Trophoblast cell (in vitro differentiated cells and primary cell): ENCODE measurements around the gene POC1B.

Experiments
- DNase-seq, 2 donors: peaks; one replicate each; pipeline ENCODE4 v3.0.0-alpha.2; 2016
- H2AFZ ChIP-seq: 2 replicates; pipeline ENCODE4 v1.6.1; 2013; ENCODE audit warnings: low read length, moderate library complexity, mild to moderate bottlenecking; ENCODE audit not compliant: insufficient read depth, poor library complexity
- H2AK5ac ChIP-seq: 2 replicates; pipeline ENCODE4 v1.6.1; 2013; ENCODE audit warnings: mild to moderate bottlenecking, low read length
- H2BK120ac ChIP-seq: 2 replicates; pipeline ENCODE4 v1.6.1; 2013; ENCODE audit warnings: low read length, mild to moderate bottlenecking, moderate library complexity; ENCODE audit not compliant: insufficient read depth, poor library complexity
- H2BK12ac ChIP-seq: 2 replicates; pipeline ENCODE4 v1.6.1; 2013; ENCODE audit warnings: mild to moderate bottlenecking, low read length, moderate library complexity
- H2BK5ac ChIP-seq: 2 replicates; pipeline ENCODE4 v1.6.1; 2013; ENCODE audit warnings: low read length, low read depth, moderate library complexity, mild to moderate bottlenecking; ENCODE audit not compliant: poor library complexity
- H3K14ac ChIP-seq: 2 replicates; pipeline ENCODE4 v1.6.1; 2013; ENCODE audit warnings: mild to moderate bottlenecking, low read length
- H3K18ac ChIP-seq: 2 replicates; pipeline ENCODE4 v1.6.1; 2013; ENCODE audit warnings: mild to moderate bottlenecking, low read length
- H3K23ac ChIP-seq: 2 replicates; pipeline ENCODE4 v1.6.1; 2013; ENCODE audit warnings: low read length
- H3K27ac ChIP-seq: 2 replicates; pipeline ENCODE4 v1.5.1; 2013; ENCODE audit warnings: low read depth, mild to moderate bottlenecking, inconsistent platforms, low read length, moderate library complexity
- H3K27me3 ChIP-seq: 2 replicates; pipeline ENCODE4 v1.6.1; 2013; ENCODE audit warnings: inconsistent platforms, mild to moderate bottlenecking, low read length, moderate library complexity; ENCODE audit not compliant: insufficient read depth
- H3K36me3 ChIP-seq, 2 experiments: 1 replicate in 1 of 2; 2 replicates in 1 of 2; pipeline ENCODE4 v1.6.1; 2013; ENCODE audit warnings: low read length in 2 of 2, mild to moderate bottlenecking in 2 of 2, moderate library complexity in 1 of 2; ENCODE audit not compliant: insufficient read depth in 2 of 2, control insufficient read depth in 1 of 2
- H3K4ac ChIP-seq: 2 replicates; pipeline ENCODE4 v1.6.1; 2013; ENCODE audit warnings: low read depth, mild to moderate bottlenecking, low read length, moderate library complexity
- H3K4me1 ChIP-seq, 2 experiments: 1 replicate in 1 of 2; 2 replicates in 1 of 2; pipeline ENCODE4 v1.6.1; 2013; ENCODE audit warnings: low read length in 2 of 2, mild to moderate bottlenecking in 2 of 2, moderate library complexity in 1 of 2; ENCODE audit not compliant: insufficient read depth in 2 of 2, control insufficient read depth in 1 of 2
- H3K4me2 ChIP-seq: 2 replicates; pipeline ENCODE4 v1.6.1; 2013; ENCODE audit warnings: inconsistent platforms, mild to moderate bottlenecking, low read length, moderate library complexity
- H3K4me3 ChIP-seq: 2 replicates; pipeline ENCODE4 v1.5.1; 2013; ENCODE audit warnings: mild to moderate bottlenecking, low read depth, low read length, inconsistent platforms
- H3K79me1 ChIP-seq: one replicate; pipeline ENCODE4 v1.6.1; 2013; ENCODE audit warnings: low read length
- H3K79me2 ChIP-seq: 2 replicates; pipeline ENCODE4 v1.6.1; 2013; ENCODE audit warnings: low read length, mild to moderate bottlenecking; ENCODE audit not compliant: control insufficient read depth, insufficient read depth, poor library complexity
- H3K9ac ChIP-seq: 2 replicates; pipeline ENCODE4 v1.6.1; 2013; ENCODE audit warnings: mild to moderate bottlenecking, low read length
- H3K9me3 ChIP-seq: 2 replicates; pipeline ENCODE4 v1.6.1; 2013; ENCODE audit warnings: low read depth, mild to moderate bottlenecking, control low read depth, inconsistent platforms, low read length; ENCODE audit not compliant: insufficient read depth
- H4K12ac ChIP-seq: 2 replicates; pipeline ENCODE4 v1.6.1; 2013; ENCODE audit warnings: low read depth, mild to moderate bottlenecking, low read length, moderate library complexity
- H4K8ac ChIP-seq: 2 replicates; pipeline ENCODE4 v1.6.1; 2013; ENCODE audit warnings: low read depth, mild to moderate bottlenecking, low read length, moderate library complexity
- H4K91ac ChIP-seq: one replicate; pipeline ENCODE4 v1.6.1; 2013; ENCODE audit warnings: low read depth, mild to moderate bottlenecking, low read length, moderate library complexity
- WGBS: extraction: QIAGEN DNeasy Blood & Tissue Kit; methylation state at CpG from one replicate; pipeline ENCODE4 v1.1.7; 2013; ENCODE audit warnings: missing lambda C conversion rate; ENCODE audit not compliant: insufficient read length, insufficient coverage; ENCODE audit errors: extremely low coverage; 5-methylcytosine and 5-hydroxymethylcytosine counted together

The POC1B gene

GRCh38 chr12:89551747-89552146 is 25.9 kb upstream of the POC1B start:
- H2BK12ac ChIP-seq: peak overlapping the region; percentile 38
- no peak overlapping the region for H3K18ac ChIP-seq
- H3K4me1 ChIP-seq: no peaks in the 10 kb centered on the region
- H3K9ac ChIP-seq: no peak overlapping the region
- H4K8ac ChIP-seq: no peak overlapping the region
- no peak overlapping the region for H2AK5ac ChIP-seq
- no peak overlapping the region for H4K12ac ChIP-seq
- no peaks in the 10 kb centered on the region for H3K27me3 ChIP-seq
- H2BK120ac ChIP-seq: no peak overlapping the region
- no CpG with 5 or more reads among the region's 2 CpGs for WGBS
- no peak overlapping the region for H4K91ac ChIP-seq
- H3K4me3 ChIP-seq: no peak overlapping the region
- H2AFZ ChIP-seq: no peak overlapping the region
- H3K27ac ChIP-seq: no peak overlapping the region
- no peak overlapping the region for H3K23ac ChIP-seq
- no peaks in the 10 kb centered on the region for H3K79me2 ChIP-seq
- no peak for DNase-seq
- no peaks in the 10 kb centered on the region for H3K9me3 ChIP-seq
- H3K79me1 ChIP-seq: peaks cover 2% of the 10 kb centered on the region
- H2BK5ac ChIP-seq: no peak overlapping the region
- no peak overlapping the region for H3K14ac ChIP-seq
- no peak overlapping the region for H3K4ac ChIP-seq
- H3K4me2 ChIP-seq: no peak overlapping the region
- H3K36me3 ChIP-seq: no peaks in the 10 kb centered on the region

- H3K9me3 ChIP-seq: no peaks in the 10 kb centered on the region
- no CpG with 5 or more reads among the region's 4 CpGs for WGBS
These were observed 21.3 kb upstream of the POC1B start for GRCh38 chr12:89547101-89547500.

GRCh38 chr12:89546151-89546550 is 20.3 kb upstream of the POC1B start:
- Histone ChIP-seq H3K14ac (no peak overlapping the region), H3K79me2 (no peaks in the 10 kb centered on the region), H3K18ac (no peak overlapping the region), H2BK120ac (no peak overlapping the region), H3K27ac (no peak overlapping the region), H3K4ac (no peak overlapping the region), H4K91ac (no peak overlapping the region), H3K79me1 (peaks cover 10% of the 10 kb centered on the region), H3K9me3 (no peaks in the 10 kb centered on the region), H3K4me3 (no peak overlapping the region), H3K27me3 (no peaks in the 10 kb centered on the region), H2BK5ac (no peak overlapping the region), H2BK12ac (no peak overlapping the region), H3K4me2 (no peak overlapping the region), H4K8ac (no peak overlapping the region), H2AFZ (no peak overlapping the region), H3K36me3 (no peaks in the 10 kb centered on the region), H3K23ac (no peak overlapping the region), H3K9ac (no peak overlapping the region), H3K4me1 (peaks cover 5 to 10% of the 10 kb centered on the region in 2 experiments), H2AK5ac (no peak overlapping the region), H4K12ac (no peak overlapping the region)
- no peak for DNase-seq
- WGBS: no CpG with 5 or more reads among the region's 4 CpGs

More at GRCh38 chr12:89547101-89547500, 21.3 kb upstream of the POC1B start:
- no peak overlapping the region for H4K8ac ChIP-seq
- no peak for DNase-seq
- H3K27me3 ChIP-seq: no peaks in the 10 kb centered on the region
- no peaks in the 10 kb centered on the region for H3K79me2 ChIP-seq
- H2AK5ac ChIP-seq: no peak overlapping the region
- H3K36me3 ChIP-seq: no peaks in the 10 kb centered on the region
- no peak overlapping the region for H3K18ac ChIP-seq
- no peak overlapping the region for H4K12ac ChIP-seq
- H2BK5ac ChIP-seq: no peak overlapping the region
- H3K9ac ChIP-seq: no peak overlapping the region
- no peak overlapping the region for H4K91ac ChIP-seq
- peaks cover 5 to 10% of the 10 kb centered on the region in 2 experiments for H3K4me1 ChIP-seq
- H3K4me2 ChIP-seq: no peak overlapping the region
- H3K23ac ChIP-seq: no peak overlapping the region
- no peak overlapping the region for H2BK12ac ChIP-seq
- no peak overlapping the region for H3K27ac ChIP-seq
- H3K14ac ChIP-seq: no peak overlapping the region
- H2AFZ ChIP-seq: no peak overlapping the region
- no peak overlapping the region for H3K4me3 ChIP-seq
- H2BK120ac ChIP-seq: no peak overlapping the region
- peaks cover 12% of the 10 kb centered on the region for H3K79me1 ChIP-seq
- no peak overlapping the region for H3K4ac ChIP-seq

DNA sequence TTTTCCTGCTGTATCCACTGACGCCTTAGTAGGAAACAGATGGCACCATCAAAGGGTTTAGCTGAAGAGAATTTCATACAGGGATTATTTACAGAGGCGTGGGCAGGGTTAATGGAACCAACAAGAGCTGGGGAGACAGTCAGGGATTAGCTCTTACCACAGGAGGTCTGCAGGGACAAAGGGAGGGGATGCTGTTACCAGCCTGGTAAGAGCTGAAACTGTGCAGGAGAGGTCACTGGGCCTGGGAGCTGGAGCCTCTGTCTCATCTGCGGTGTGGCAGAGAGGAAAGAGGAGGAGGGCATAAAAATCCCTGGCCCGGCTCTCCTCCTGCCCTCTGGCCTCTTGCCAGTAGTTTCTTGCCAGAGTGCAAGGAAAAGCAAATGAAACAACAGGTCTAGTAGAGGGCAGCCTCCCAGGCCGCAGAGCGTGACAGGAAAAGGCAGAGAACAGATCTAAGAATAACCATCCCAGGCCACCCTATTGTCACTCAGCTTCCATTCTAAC is 18.9 kb upstream of the POC1B start:
- WGBS: no CpG with 5 or more reads among the region's 6 CpGs
- H3K4me3 ChIP-seq: no peak overlapping the region
- H3K9ac ChIP-seq: no peak overlapping the region
- H3K9me3 ChIP-seq: no peaks in the 10 kb centered on the region
- no peak overlapping the region for H4K8ac ChIP-seq
- H4K91ac ChIP-seq: no peak overlapping the region
- no peaks in the 10 kb centered on the region for H3K36me3 ChIP-seq
- H2BK120ac ChIP-seq: no peak overlapping the region
- no peak for DNase-seq
- H3K23ac ChIP-seq: no peak overlapping the region
- H2AFZ ChIP-seq: no peak overlapping the region
- H4K12ac ChIP-seq: no peak overlapping the region
- H3K14ac ChIP-seq: peak overlapping the region; percentile 4
- peak overlapping the region; percentile 6 for H2BK5ac ChIP-seq
- no peak overlapping the region for H3K4me2 ChIP-seq
- H2AK5ac ChIP-seq: no peak overlapping the region
- peaks cover 12 to 15% of the 10 kb centered on the region in 2 experiments for H3K4me1 ChIP-seq
- H3K27me3 ChIP-seq: no peaks in the 10 kb centered on the region
- no peak overlapping the region for H3K4ac ChIP-seq
- H3K27ac ChIP-seq: no peak overlapping the region
- no peak overlapping the region for H3K18ac ChIP-seq
- no peaks in the 10 kb centered on the region for H3K79me2 ChIP-seq
- H3K79me1 ChIP-seq: peaks cover 11% of the 10 kb centered on the region
- peak overlapping the region; percentile 32 for H2BK12ac ChIP-seq
